ENCODE results near the gene SYNGR2. TPM values are rescaled to one million over a fixed set of nuclear protein-coding genes. Genes with fewer than 3 reads are reported as not detected.
A peak's percentile ranks its signal among the peaks of the same experiment; 100 is the strongest.

The SYNGR2 gene
- total and polyA plus RNA-seq, 9 of the 15 experiments (the other 6 are each of a cell fraction or from before 2014, with no cell fraction given): 1.4 to 173 (median 87.8) TPM

GRCh38 chr17:78164748-78165607, 3.4 kb upstream of the SYNGR2 start (continued):
- no peak for TF ChIP-seq CGGBP1 (CRISPR knock-in tag; IDR thresholded peaks at IDR 0.05)

GRCh38 chr17:78166416-78166815, 2.0 kb upstream of the SYNGR2 start:
- H3K27ac ChIP-seq (ENCODE audit: extremely low read depth, low read depth, low read length): no peak overlapping the region
- no peak for TF ChIP-seq STAT5A (IDR thresholded peaks at IDR 0.05; ENCODE audit: borderline replicate concordance, low read length)
- TF ChIP-seq PHB (CRISPR knock-in tag; IDR thresholded peaks at IDR 0.05): no peak
- no peak for TF ChIP-seq NFRKB (IDR thresholded peaks at IDR 0.05; ENCODE audit: low read depth)
- TF ChIP-seq HIVEP1 (CRISPR knock-in tag; IDR thresholded peaks at IDR 0.05): no peak
- 0 out of 2 replicates have a peak, but pooled peaks have one; percentile 11 for TF ChIP-seq POLR2G (IDR thresholded peaks at IDR 0.05; ENCODE audit: low read depth, low read length)
- 0 out of 6 replicates have a peak, but pooled peaks of 2 of the 3 experiments have one; percentile 1 for TF ChIP-seq CTCF (IDR thresholded peaks at IDR 0.05 in 2 of 3, conservative IDR thresholded peaks at IDR 0.05 in 1 of 3; ENCODE audit: insufficient read depth in 2 of 3, low read depth in 1 of 3, low read length in 3 of 3)
- peaks cover 24 to 65% of the 10 kb centered on the region in 2 experiments; a peak in 4 of 5 replicates for H3K4me1 ChIP-seq (replicated peaks in 1 of 2; ENCODE audit: control insufficient read depth in 2 of 2, insufficient read depth in 2 of 2, low read length in 2 of 2)
- H3K4me2 ChIP-seq (ENCODE audit: insufficient read depth, low read length): no peak overlapping the region
- ATAC-seq (no peak), DNase-seq (ENCODE audit: extremely low read depth in 1 of 4, low spot score in 3 of 4) (no peak), FAIRE-seq (no peak)
- WGBS (ENCODE audit: insufficient coverage, low coverage, missing lambda C conversion rate): 49% methylated on average over 5 of the region's 6 CpGs
- in situ Hi-C loops (cut with MboI): no loop called here
- H3K79me2 ChIP-seq (ENCODE audit: control insufficient read depth, insufficient read depth, low read length): peaks cover 35% of the 10 kb centered on the region
- H3K9ac ChIP-seq (ENCODE audit: insufficient read depth in 1 of 2, low read depth in 2 of 2, low read length in 2 of 2): peak overlapping the region in 1 of 2 experiments; percentile 41; a peak in 1 of 4 replicates
- peaks cover 5% of the 10 kb centered on the region for H3K9me1 ChIP-seq (ENCODE audit: control insufficient read depth, insufficient read depth, low read length)
- H2AFZ ChIP-seq (ENCODE audit: low read depth, low read length): no peak overlapping the region
- intact Hi-C loops (cut with micrococcal nuclease): loop anchor here (5.0 kb wide), 1 partner anchor 39 kb away; the partner anchor contains the start of gene TMC6
- peaks cover 8% of the 10 kb centered on the region for H4K20me1 ChIP-seq (replicated peaks; ENCODE audit: control insufficient read depth, insufficient read depth, low read length)
- H3K27me3 ChIP-seq (ENCODE audit: control insufficient read depth in 2 of 2, insufficient read depth in 2 of 2, low read length in 2 of 2): no peaks in the 10 kb centered on the region
- no peak overlapping the region for H3K4me3 ChIP-seq
- ChIA-PET CTCF (ENCODE audit: low intra/inter-chr PET ratio) (no interaction called here), POLR2A (interaction anchor here (0.6 to 0.7 kb wide), 2 partner anchors 10 to 18 kb away, joined by 3 read pairs; no protein-coding TSS in a partner anchor)
- peaks cover 23% of the 10 kb centered on the region; the same call in 2 of the 3 replicates for H3K36me3 ChIP-seq (ENCODE audit: control insufficient read depth, insufficient read depth, low read length)
- no peaks in the 10 kb centered on the region for H3K9me3 ChIP-seq (replicated peaks; ENCODE audit: control insufficient read depth, insufficient read depth, low read depth, low read length)
- BruUV-seq (replicated peaks): no TSS peak

All from K562 (cell line).